H1 (cell line): Measurements from ENCODE around the gene CACNA2D3. TPM values are rescaled to one million over a fixed set of nuclear protein-coding genes. Genes with fewer than 3 reads are reported as not detected.

ENCODE experiments used
- CTCF ChIA-PET: fragments of 300-600 bp; sonication (Branson Sonifier 250); formaldehyde crosslinking; loops from one replicate; lab custom pipeline; 2021; ENCODE audit not compliant: partially characterized antibody; lab: Charles Lee
- POLR2A ChIA-PET: fragments of 300-600 bp; sonication (Branson Sonifier 250); formaldehyde crosslinking; loops from one replicate; lab custom pipeline; 2021; ENCODE audit warnings: inconsistent platforms; ENCODE audit not compliant: partially characterized antibody; lab: Charles Lee
- DNase-seq, 2 experiments: peaks; one replicate each; pipeline versions ENCODE4 v3.0.0 to v3.0.0-alpha.2; 2010 to 2022; ENCODE audit warnings: low spot score in 2 of 2, low read depth in 1 of 2, mixed read lengths in 1 of 2
- FAIRE-seq: peaks from 2 replicates; lab custom pipeline; 2011; peaks lifted over from hg19 to GRCh38; lab: Jason Lieb, UNC
- H2AFZ ChIP-seq: 2 replicates; pipeline ENCODE4 v1.8.1; 2012; ENCODE audit warnings: low read length, inconsistent platforms
- H2AK5ac ChIP-seq: 2 replicates; pipeline ENCODE4 v1.6.1; 2013; ENCODE audit warnings: low read depth, low read length
- H2BK120ac ChIP-seq: replicated peaks from 2 replicates; pipeline ENCODE3; 2013; ENCODE audit warnings: low read depth, low read length, inconsistent platforms
- H2BK12ac ChIP-seq: 2 replicates; pipeline ENCODE4 v1.6.1; 2013; ENCODE audit warnings: low read depth, low read length
- H2BK15ac ChIP-seq: 2 replicates; pipeline ENCODE4 v1.6.1; 2013; ENCODE audit warnings: low read length
- H2BK20ac ChIP-seq: 2 replicates; pipeline ENCODE4 v1.6.1; 2013; ENCODE audit warnings: low read length
- H2BK5ac ChIP-seq: 2 replicates; pipeline ENCODE4 v1.6.1; 2013; ENCODE audit warnings: low read depth, low read length
- H3K14ac ChIP-seq: 2 replicates; pipeline ENCODE4 v1.6.1; 2013; ENCODE audit warnings: inconsistent platforms; ENCODE audit not compliant: insufficient read length
- H3K18ac ChIP-seq: 2 replicates; pipeline ENCODE4 v1.6.1; 2013; ENCODE audit warnings: low read length; ENCODE audit errors: extremely low read depth
- H3K23ac ChIP-seq: 2 replicates; pipeline ENCODE4 v1.6.1; 2013; ENCODE audit warnings: inconsistent platforms; ENCODE audit not compliant: insufficient read length
- H3K23me2 ChIP-seq: 2 replicates; pipeline ENCODE4 v1.6.1; 2013; ENCODE audit warnings: low read depth, low read length
- H3K27ac ChIP-seq: 2 replicates; pipeline ENCODE4 v1.6.1; 2011; ENCODE audit warnings: low read depth, low read length, inconsistent platforms
- H3K27me3 ChIP-seq, 4 experiments: replicated peaks in 1 of 4; 1 replicate in 1 of 4; 2 replicates in 3 of 4; pipeline versions ENCODE4 v1.6.1 to v1.8.1; 2011 to 2013; ENCODE audit warnings: low read length in 3 of 4, mild to moderate bottlenecking in 3 of 4, inconsistent platforms in 2 of 4, mixed read lengths in 2 of 4, moderate library complexity in 1 of 4; ENCODE audit not compliant: control insufficient read depth in 3 of 4, insufficient read depth in 3 of 4; ENCODE audit errors: extremely low read depth in 1 of 4
- H3K36me3 ChIP-seq, 4 experiments: 2 replicates each; pipeline versions ENCODE4 v1.6.1 to v1.8.1; 2011 to 2013; ENCODE audit warnings: mild to moderate bottlenecking in 4 of 4, low read length in 3 of 4, moderate library complexity in 2 of 4, control low read depth in 1 of 4, inconsistent platforms in 1 of 4; ENCODE audit not compliant: insufficient read depth in 4 of 4, control insufficient read depth in 2 of 4
- H3K4ac ChIP-seq: replicated peaks from 2 replicates; pipeline ENCODE3; 2013; ENCODE audit warnings: low read length, low read depth, mixed read lengths, inconsistent platforms; ENCODE audit not compliant: insufficient read length
- H3K4me1 ChIP-seq, 4 experiments: replicated peaks in 1 of 4; 1 replicate in 1 of 4; 2 replicates in 3 of 4; pipeline versions ENCODE4 v1.6.1 to v1.8.1; 2011 to 2013; ENCODE audit warnings: low read length in 3 of 4, inconsistent platforms in 2 of 4, mixed read lengths in 1 of 4; ENCODE audit not compliant: insufficient read depth in 4 of 4, control insufficient read depth in 3 of 4
- H3K4me2 ChIP-seq, 2 experiments: 2 replicates each; pipeline versions ENCODE4 v1.6.1 to v1.8.1; 2011 to 2013; ENCODE audit warnings: low read depth in 2 of 2, low read length in 2 of 2, control low read depth in 1 of 2, inconsistent platforms in 1 of 2, mild to moderate bottlenecking in 1 of 2; ENCODE audit not compliant: insufficient read depth in 1 of 2
- H3K4me3 ChIP-seq, 4 experiments: fragments of 200-600, 300-600 bp in 1 of 4; sonication (generic), shearing (Covaris generic), sonication (Bioruptor Twin) in 1 of 4; 2 replicates each; pipeline versions ENCODE4 v1.5.1 to v1.8.1; 2011 to 2016; ENCODE audit warnings: low read length in 4 of 4, low read depth in 3 of 4, control low read depth in 2 of 4, inconsistent platforms in 2 of 4, mild to moderate bottlenecking in 2 of 4, mixed read lengths in 1 of 4, moderate library complexity in 1 of 4; ENCODE audit not compliant: insufficient read depth in 2 of 4; ENCODE audit errors: extremely low read depth in 1 of 4
- H3K56ac ChIP-seq: replicated peaks from 2 replicates; pipeline ENCODE3; 2013; ENCODE audit warnings: low read depth, mild to moderate bottlenecking, mixed read lengths, low read length, inconsistent platforms; ENCODE audit not compliant: insufficient read length
- H3K79me1 ChIP-seq: 2 replicates; pipeline ENCODE4 v1.6.1; 2013; ENCODE audit warnings: low read depth, low read length, control low read depth
- H3K79me2 ChIP-seq, 2 experiments: 2 replicates each; pipeline versions ENCODE4 v1.6.1 to v1.8.1; 2012 to 2013; ENCODE audit warnings: low read length in 2 of 2, mild to moderate bottlenecking in 2 of 2, inconsistent platforms in 1 of 2; ENCODE audit not compliant: insufficient read depth in 2 of 2, control insufficient read depth in 1 of 2
- H3K9ac ChIP-seq, 4 experiments: replicated peaks in 1 of 4; 1 replicate in 1 of 4; 2 replicates in 3 of 4; pipeline versions ENCODE4 v1.6.1 to v1.8.1; 2011 to 2013; ENCODE audit warnings: low read depth in 3 of 4, low read length in 3 of 4, control low read depth in 2 of 4, mild to moderate bottlenecking in 2 of 4, moderate library complexity in 2 of 4, inconsistent platforms in 1 of 4; ENCODE audit errors: extremely low read depth in 1 of 4
- H3K9me3 ChIP-seq, 2 experiments: 2 replicates each; pipeline versions ENCODE4 v1.6.1 to v1.8.1; 2012 to 2013; ENCODE audit warnings: mild to moderate bottlenecking in 2 of 2, moderate library complexity in 2 of 2, control low read depth in 1 of 2, inconsistent platforms in 1 of 2, low read depth in 1 of 2, low read length in 1 of 2, mixed read lengths in 1 of 2; ENCODE audit not compliant: insufficient read depth in 2 of 2
- H4K20me1 ChIP-seq, 2 experiments: replicated peaks in 1 of 2; 2 replicates each; pipeline versions ENCODE3 to v1.8.1; 2011 to 2013; ENCODE audit warnings: inconsistent platforms in 2 of 2, low read length in 2 of 2, mild to moderate bottlenecking in 1 of 2; ENCODE audit not compliant: insufficient read depth in 2 of 2, control insufficient read depth in 1 of 2
- H4K5ac ChIP-seq: 2 replicates; pipeline ENCODE4 v1.6.1; 2013; ENCODE audit warnings: low read length, low read depth, mixed read lengths, inconsistent platforms; ENCODE audit not compliant: insufficient read length
- H4K8ac ChIP-seq: 2 replicates; pipeline ENCODE4 v1.8.0; 2013; ENCODE audit warnings: mild to moderate bottlenecking, moderate library complexity, low read length, inconsistent platforms; ENCODE audit not compliant: insufficient read depth; ENCODE audit errors: extremely low read depth
- H4K91ac ChIP-seq: replicated peaks from 2 replicates; pipeline ENCODE3; 2013; ENCODE audit warnings: low read length, mixed read lengths, inconsistent platforms; ENCODE audit not compliant: insufficient read length
- BACH1 ChIP-seq: IDR thresholded peaks from 2 replicates; pipeline ENCODE4 v1.6.1; 2012; ENCODE audit warnings: low read length, improper control_type of control experiment
- CEBPB ChIP-seq: IDR thresholded peaks from 2 replicates; pipeline ENCODE4 v1.6.1; 2012; ENCODE audit warnings: low read depth, low read length
- CTBP2 ChIP-seq: IDR thresholded peaks from 2 replicates; pipeline ENCODE4 v1.7.0; 2011; ENCODE audit warnings: borderline replicate concordance, mild to moderate bottlenecking, moderate library complexity, mixed read lengths, low read length; ENCODE audit not compliant: insufficient read depth, insufficient read length
- EP300 ChIP-seq, 2 experiments: IDR thresholded peaks; 1 replicate in 1 of 2; 2 replicates in 1 of 2; pipeline ENCODE4 v1.6.1; 2011 to 2012; ENCODE audit warnings: low read depth in 2 of 2, low read length in 2 of 2, mild to moderate bottlenecking in 2 of 2, borderline replicate concordance in 1 of 2, inconsistent platforms in 1 of 2, moderate library complexity in 1 of 2
- HDAC2 ChIP-seq, 2 experiments: fragments of 300-600 bp in 1 of 2; sonication (generic) in 1 of 2; IDR thresholded peaks; 2 replicates each; pipeline ENCODE4 v1.6.1; 2011 to 2012; ENCODE audit warnings: low read depth in 2 of 2, low read length in 2 of 2, mild to moderate bottlenecking in 2 of 2, moderate library complexity in 2 of 2, borderline replicate concordance in 1 of 2, inconsistent platforms in 1 of 2
- HDAC6 ChIP-seq: IDR thresholded peaks from one replicate; pipeline ENCODE4 v1.7.1; 2012; ENCODE audit warnings: low read depth, mild to moderate bottlenecking, inconsistent platforms, low read length, moderate library complexity
- JUN ChIP-seq: IDR thresholded peaks from 2 replicates; pipeline ENCODE4 v1.6.1; 2011; ENCODE audit warnings: low read depth, mild to moderate bottlenecking, improper control_type of control experiment, low read length
- MAFK ChIP-seq: IDR thresholded peaks from 2 replicates; pipeline ENCODE4 v1.6.1; 2012; ENCODE audit warnings: low read depth, mild to moderate bottlenecking, improper control_type of control experiment, low read length
- NRF1 ChIP-seq: IDR thresholded peaks from 2 replicates; pipeline ENCODE4 v1.6.1; 2011; ENCODE audit warnings: mild to moderate bottlenecking, low read depth, low read length, improper control_type of control experiment
- PHF8 ChIP-seq: fragments of 200-600 bp; sonication (generic); conservative IDR thresholded peaks from 2 replicates; pipeline ENCODE4 v1.7.1; 2012; ENCODE audit warnings: low read depth, mild to moderate bottlenecking, inconsistent platforms, low read length, moderate library complexity
- SIRT6 ChIP-seq: IDR thresholded peaks from one replicate; pipeline ENCODE4 v1.7.1; 2012; ENCODE audit warnings: low read length, inconsistent platforms
- TAF1 ChIP-seq: IDR thresholded peaks from 2 replicates; pipeline ENCODE4 v1.6.1; 2011; ENCODE audit warnings: mild to moderate bottlenecking, low read depth, low read length
- TBP ChIP-seq: IDR thresholded peaks from 2 replicates; pipeline ENCODE4 v1.6.1; 2011; ENCODE audit warnings: low read depth, low read length, improper control_type of control experiment
- TEAD4 ChIP-seq: IDR thresholded peaks from 2 replicates; pipeline ENCODE4 v1.6.1; 2012; ENCODE audit warnings: low read depth, low read length, inconsistent platforms, mixed read lengths
- WGBS, 2 experiments: shearing (Covaris generic) in 1 of 2; methylation state at CpG; one replicate each; pipeline versions ENCODE4 v1.1.6 to v1.1.7; 2013 to 2015; ENCODE audit warnings: low lambda C conversion rate in 2 of 2, mixed read lengths in 2 of 2, inconsistent platforms in 1 of 2, low coverage in 1 of 2, missing lambda C conversion rate in 1 of 2; ENCODE audit not compliant: insufficient replicate concordance in 2 of 2, insufficient coverage in 1 of 2, insufficient read length in 1 of 2; ENCODE audit errors: extremely low coverage in 1 of 2, missing lambda C conversion rate in 1 of 2; 5-methylcytosine and 5-hydroxymethylcytosine counted together
- polyA plus RNA-seq, 7 experiments: library from polyadenylated mRNA; depleted of rRNA in 3 of 7; stranded (reverse) in 5 of 7; unstranded in 2 of 7; fragments of >200 nt in 5 of 7; fragments of 200-250 nt in 2 of 7; gene quantifications; 1 replicate in 5 of 7; 2 replicates in 1 of 7; 4 replicates in 1 of 7; pipeline versions ENCODE4 v1.2.1 to v1.2.3, GENCODE V29; 2011 to 2013; ENCODE audit warnings: missing spikeins in 2 of 7, mixed read lengths in 2 of 7
- total RNA-seq: library from RNA; stranded (reverse); fragmentation: NEBNext Ultra II Directional; extraction: Animal tissue kit (Norgen Biotek cat#: 25700); gene quantifications from 2 replicates; pipeline ENCODE4 v1.2.1, GENCODE V29; 2021
- TF ChIP-seq, protein P1 (sequence below): IDR thresholded peaks from 2 replicates; pipeline ENCODE4 v1.6.1; 2012; ENCODE audit warnings: inconsistent platforms

Gene CACNA2D3
- total and polyA plus RNA-seq, 2 of the 8 experiments (the other 6 are each of a cell fraction or from before 2014, with no cell fraction given), result 1.5 to 1.8 TPM

DNA sequence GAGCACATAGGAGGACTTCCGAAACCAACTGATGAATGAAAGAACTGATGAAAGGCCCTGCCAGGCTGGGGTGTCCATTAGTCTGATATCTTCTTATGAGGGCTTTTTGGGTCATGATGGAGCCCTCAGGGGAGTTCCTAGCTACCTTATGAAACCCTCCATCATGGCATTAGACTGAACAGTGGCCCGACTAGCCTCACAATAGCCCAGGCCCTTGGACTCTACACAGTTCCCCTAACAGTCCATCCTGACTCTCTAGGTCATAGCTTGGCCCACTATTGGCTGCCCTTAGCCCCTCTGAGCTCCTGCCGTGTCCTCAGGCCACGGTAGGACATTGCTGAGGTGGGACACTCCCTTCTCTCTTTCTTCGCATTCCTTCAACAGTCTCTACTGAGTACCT lies 365.9 kb downstream of the CACNA2D3 start:
- no peaks in the 10 kb centered on the region for H3K79me1 ChIP-seq
- H4K91ac ChIP-seq, result no peak overlapping the region
- no peak overlapping the region for H3K27ac ChIP-seq
- no peak overlapping the region for H4K5ac ChIP-seq
- no peaks in the 10 kb centered on the region for H4K20me1 ChIP-seq
- H3K4me3 ChIP-seq, result no peak overlapping the region
- H3K9me3 ChIP-seq, result no peaks in the 10 kb centered on the region
- no peaks in the 10 kb centered on the region for H3K23me2 ChIP-seq
- H3K14ac ChIP-seq, result no peak overlapping the region
- H3K79me2 ChIP-seq, result no peaks in the 10 kb centered on the region
- CTCF ChIA-PET, result interaction anchor here (0.7 kb wide), 1 partner anchor 543 kb away, joined by 3 read pairs; no protein-coding TSS in a partner anchor
- no peak overlapping the region for H2AK5ac ChIP-seq
- H3K27me3 ChIP-seq, result no peaks in the 10 kb centered on the region
- H4K8ac ChIP-seq, result no peak overlapping the region
- FAIRE-seq (no peak), DNase-seq (no peak)
- POLR2A ChIA-PET, result no interaction called here
- no peak overlapping the region for H3K56ac ChIP-seq
- H3K9ac ChIP-seq, result no peak overlapping the region
- H2BK12ac ChIP-seq, result no peak overlapping the region
- no peak overlapping the region for H2AFZ ChIP-seq
- no peak overlapping the region for H3K18ac ChIP-seq
- H3K4me1 ChIP-seq, result no peaks in the 10 kb centered on the region
- H3K4me2 ChIP-seq, result no peak overlapping the region
- H2BK15ac ChIP-seq, result no peak overlapping the region
- no peak overlapping the region for H2BK5ac ChIP-seq
- H3K23ac ChIP-seq, result no peak overlapping the region
- H2BK120ac ChIP-seq, result no peak overlapping the region
- H3K4ac ChIP-seq, result no peak overlapping the region
- WGBS, 2 experiments, result 95% methylated on average over 5 of the region's 5 CpGs; no CpG with 5 or more reads in 1 of the 2 experiments
- H2BK20ac ChIP-seq, result no peak overlapping the region
- no peaks in the 10 kb centered on the region for H3K36me3 ChIP-seq
- TF ChIP-seq HDAC2 (IDR thresholded peaks at IDR 0.05; ENCODE audit: borderline replicate concordance in 1 of 2, low read depth in 2 of 2, low read length in 2 of 2), result no peak
- TF ChIP-seq BACH1, result no peak
- no peak for TF ChIP-seq MAFK
- no peak for TF ChIP-seq PHF8
- no peak for TF ChIP-seq HDAC6
- no peak for TF ChIP-seq JUN
- TF ChIP-seq EP300 (IDR thresholded peaks at IDR 0.05; ENCODE audit: borderline replicate concordance in 1 of 2, low read depth in 2 of 2, low read length in 2 of 2), result no peak
- no peak for TF ChIP-seq TBP
- no peak for TF ChIP-seq CEBPB
- TF ChIP-seq SIRT6, result no peak
- TF ChIP-seq CTBP2, result no peak
- TF ChIP-seq TAF1, result no peak
- TF ChIP-seq TEAD4, result no peak
- no peak for TF ChIP-seq NRF1
- TF ChIP-seq, protein P1, sequence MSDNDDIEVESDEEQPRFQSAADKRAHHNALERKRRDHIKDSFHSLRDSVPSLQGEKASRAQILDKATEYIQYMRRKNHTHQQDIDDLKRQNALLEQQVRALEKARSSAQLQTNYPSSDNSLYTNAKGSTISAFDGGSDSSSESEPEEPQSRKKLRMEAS, result no peak
